Right lobe of liver (tissue), 4 donors: ENCODE measurements around the gene NPLOC4.

Experiments used
- POLR2A ChIP-seq: fragments of 450-650 bp; IDR thresholded peaks from one replicate; pipeline ENCODE4 v1.6.1; 2017; ENCODE audit warnings: antibody characterized with exemption, mild to moderate bottlenecking
- TF ChIP-seq, protein P1 (sequence below), 4 donors: fragments of 200-600 bp in 3 of 4; fragments of 450-650 bp in 1 of 4; IDR thresholded peaks; one replicate each; pipeline versions ENCODE4 v1.5.1 to v1.8.0; 2016 to 2022; ENCODE audit warnings: antibody characterized with exemption in 4 of 4, mild to moderate bottlenecking in 2 of 4
- donor health status: DM: no; HTN: no; CAD: no.
- donor health status: DM: no; HTN: no; CAD: no.
- donor health status: DM: no; HTN: yes; CAD: no.

DNA sequence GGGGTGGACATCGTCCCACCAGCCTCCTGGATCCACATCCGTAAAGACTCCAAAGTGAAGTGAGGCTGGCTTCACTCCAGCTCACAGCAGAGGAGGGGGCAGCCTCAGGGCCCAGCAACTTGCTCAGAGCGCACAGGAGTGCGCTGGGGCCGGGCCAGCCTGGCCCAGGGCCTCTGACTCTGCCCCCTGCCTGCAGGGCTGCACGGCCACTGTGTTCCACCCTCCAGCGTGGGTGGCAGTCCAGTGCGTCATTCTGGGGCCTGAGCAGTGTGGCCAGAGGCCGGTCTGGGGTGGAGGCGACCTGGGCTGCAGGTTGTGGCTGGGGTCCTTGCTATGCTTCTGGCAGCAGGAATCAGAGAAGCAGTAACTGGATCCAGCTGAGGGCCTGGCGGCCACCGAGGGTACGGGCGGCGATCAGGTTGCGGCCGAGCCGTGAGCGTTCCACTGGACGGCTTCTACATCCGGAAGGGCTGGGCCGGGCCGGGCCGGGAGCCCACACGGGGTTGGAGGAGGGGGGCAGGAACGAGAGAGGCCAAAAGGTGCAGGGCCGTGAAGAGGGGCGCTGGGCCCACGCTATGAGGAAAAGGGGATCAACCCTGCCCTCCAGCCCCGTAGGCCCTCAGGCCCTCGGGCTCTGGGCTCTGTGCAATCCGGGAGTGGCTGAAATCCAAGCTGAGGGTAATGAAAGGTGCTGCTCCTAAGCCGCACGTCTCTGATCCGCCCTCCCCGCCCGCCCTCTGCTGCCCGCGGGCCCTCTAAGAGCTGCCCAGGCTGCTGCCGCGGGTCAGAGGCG, 109.1 kb downstream of the NPLOC4 start, which contains the start of gene FSCN2:
- TF ChIP-seq POLR2A = no peak
- TF ChIP-seq, protein P1, sequence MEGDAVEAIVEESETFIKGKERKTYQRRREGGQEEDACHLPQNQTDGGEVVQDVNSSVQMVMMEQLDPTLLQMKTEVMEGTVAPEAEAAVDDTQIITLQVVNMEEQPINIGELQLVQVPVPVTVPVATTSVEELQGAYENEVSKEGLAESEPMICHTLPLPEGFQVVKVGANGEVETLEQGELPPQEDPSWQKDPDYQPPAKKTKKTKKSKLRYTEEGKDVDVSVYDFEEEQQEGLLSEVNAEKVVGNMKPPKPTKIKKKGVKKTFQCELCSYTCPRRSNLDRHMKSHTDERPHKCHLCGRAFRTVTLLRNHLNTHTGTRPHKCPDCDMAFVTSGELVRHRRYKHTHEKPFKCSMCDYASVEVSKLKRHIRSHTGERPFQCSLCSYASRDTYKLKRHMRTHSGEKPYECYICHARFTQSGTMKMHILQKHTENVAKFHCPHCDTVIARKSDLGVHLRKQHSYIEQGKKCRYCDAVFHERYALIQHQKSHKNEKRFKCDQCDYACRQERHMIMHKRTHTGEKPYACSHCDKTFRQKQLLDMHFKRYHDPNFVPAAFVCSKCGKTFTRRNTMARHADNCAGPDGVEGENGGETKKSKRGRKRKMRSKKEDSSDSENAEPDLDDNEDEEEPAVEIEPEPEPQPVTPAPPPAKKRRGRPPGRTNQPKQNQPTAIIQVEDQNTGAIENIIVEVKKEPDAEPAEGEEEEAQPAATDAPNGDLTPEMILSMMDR (IDR thresholded peaks at IDR 0.05) = no peak
